ENCODE data around the gene PLPPR4.

The PLPPR4 gene

DNA sequence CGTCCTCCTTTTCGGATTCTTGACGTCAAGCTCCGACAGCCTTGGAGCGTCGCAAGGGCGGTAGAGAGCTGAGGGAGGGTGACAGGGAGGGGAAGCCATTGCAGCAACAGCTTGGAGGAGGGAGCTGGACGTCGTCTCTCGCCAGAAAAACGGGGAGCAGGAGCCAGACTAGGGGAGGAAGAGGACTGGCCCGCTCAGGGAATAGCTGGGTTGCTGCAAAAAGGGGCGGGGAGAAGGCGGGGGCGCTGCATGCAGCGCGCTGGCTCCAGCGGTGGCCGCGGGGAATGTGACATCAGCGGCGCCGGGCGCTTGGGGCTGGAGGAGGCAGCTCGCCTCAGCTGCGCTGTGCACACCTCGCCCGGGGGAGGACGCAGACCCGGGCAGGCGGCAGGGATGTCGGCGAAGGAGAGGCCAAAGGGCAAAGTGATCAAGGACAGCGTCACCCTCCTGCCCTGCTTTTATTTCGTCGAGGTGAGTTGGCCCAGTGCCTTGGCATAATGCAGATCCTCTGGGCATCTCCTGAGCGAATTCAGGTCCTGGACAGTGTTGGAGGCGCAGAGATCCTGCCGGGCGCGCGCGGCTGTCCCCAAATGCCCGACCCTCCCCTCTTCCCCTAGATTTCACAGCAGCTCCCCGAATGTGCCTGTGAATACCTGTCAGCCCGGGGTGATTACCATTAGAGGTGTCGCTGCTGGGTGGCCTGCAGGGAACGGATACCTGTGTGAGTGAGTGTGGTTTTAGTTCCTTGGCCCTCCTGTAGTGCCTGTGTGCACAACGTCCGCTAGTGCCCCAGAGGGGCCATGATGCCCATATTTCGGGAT lies at the start of gene PLPPR4:
Gene PLPPR4, plus strand, starts transcription at position 292 of the 821 bp plus-strand sequence. Its CDS starts 102 bp downstream, at position 394.
- no peaks in the 10 kb centered on the region for H3K4me1 ChIP-seq (ENCODE audit: control insufficient read depth, insufficient read depth, low read length)
- no peak within 1 kb of the TSS for H3K27ac ChIP-seq (ENCODE audit: low read depth, low read length)
- no peaks in the 10 kb centered on the region for H3K36me3 ChIP-seq (ENCODE audit: control insufficient read depth, insufficient read depth, low read length)
- peak within 1 kb of the TSS; percentile 74 for H3K4me3 ChIP-seq (ENCODE audit: low read depth, low read length)
- H3K27me3 ChIP-seq (ENCODE audit: control insufficient read depth, insufficient read depth, low read length): peaks cover 40% of the 10 kb centered on the region
- no peaks in the 10 kb centered on the region for H3K9me3 ChIP-seq (ENCODE audit: control insufficient read depth, insufficient read depth, low read depth, low read length)
- H3K9ac ChIP-seq (ENCODE audit: low read length): peak within 1 kb of the TSS; percentile 3

- H3K27me3 ChIP-seq (ENCODE audit: control insufficient read depth, insufficient read depth, low read length): peaks cover 14% of the 10 kb centered on the region
- peaks cover 5% of the 10 kb centered on the region; the same call in 1 of the 2 replicates for H3K9me3 ChIP-seq (ENCODE audit: control insufficient read depth, insufficient read depth, low read depth, low read length)
- no peak overlapping the region for H3K4me3 ChIP-seq (ENCODE audit: low read depth, low read length)
- H3K36me3 ChIP-seq (ENCODE audit: control insufficient read depth, insufficient read depth, low read length): no peaks in the 10 kb centered on the region
- no peak overlapping the region for H3K9ac ChIP-seq (ENCODE audit: low read length)
- peaks cover 10% of the 10 kb centered on the region; the same call in 1 of the 2 replicates for H3K4me1 ChIP-seq (ENCODE audit: control insufficient read depth, insufficient read depth, low read length)
- H3K27ac ChIP-seq (ENCODE audit: low read depth, low read length): no peak overlapping the region
Measured at GRCh38 chr1:99216956-99217355, 47.3 kb upstream of the PLPPR4 start.

GRCh38 chr1:99217599-99217998 lies 46.7 kb upstream of the PLPPR4 start:
- no peak overlapping the region for H3K9ac ChIP-seq (ENCODE audit: low read length)
- H3K4me3 ChIP-seq (ENCODE audit: low read depth, low read length): no peak overlapping the region
- peaks cover 5% of the 10 kb centered on the region; the same call in 1 of the 2 replicates for H3K9me3 ChIP-seq (ENCODE audit: control insufficient read depth, insufficient read depth, low read depth, low read length)
- peaks cover 10% of the 10 kb centered on the region; the same call in 1 of the 2 replicates for H3K4me1 ChIP-seq (ENCODE audit: control insufficient read depth, insufficient read depth, low read length)
- no peak overlapping the region for H3K27ac ChIP-seq (ENCODE audit: low read depth, low read length)
- H3K27me3 ChIP-seq (ENCODE audit: control insufficient read depth, insufficient read depth, low read length): peaks cover 14% of the 10 kb centered on the region
- no peaks in the 10 kb centered on the region for H3K36me3 ChIP-seq (ENCODE audit: control insufficient read depth, insufficient read depth, low read length)

- no peak overlapping the region for H3K9ac ChIP-seq (ENCODE audit: low read length)
- H3K27me3 ChIP-seq (ENCODE audit: control insufficient read depth, insufficient read depth, low read length): peaks cover 14% of the 10 kb centered on the region
- no peak overlapping the region for H3K27ac ChIP-seq (ENCODE audit: low read depth, low read length)
- no peak overlapping the region for H3K4me3 ChIP-seq (ENCODE audit: low read depth, low read length)
- peaks cover 5% of the 10 kb centered on the region; the same call in 1 of the 2 replicates for H3K9me3 ChIP-seq (ENCODE audit: control insufficient read depth, insufficient read depth, low read depth, low read length)
- no peaks in the 10 kb centered on the region for H3K36me3 ChIP-seq (ENCODE audit: control insufficient read depth, insufficient read depth, low read length)
- H3K4me1 ChIP-seq (ENCODE audit: control insufficient read depth, insufficient read depth, low read length): peaks cover 10% of the 10 kb centered on the region; the same call in 1 of the 2 replicates
Measured at GRCh38 chr1:99218572-99218971, 45.7 kb upstream of the PLPPR4 start.

DNA sequence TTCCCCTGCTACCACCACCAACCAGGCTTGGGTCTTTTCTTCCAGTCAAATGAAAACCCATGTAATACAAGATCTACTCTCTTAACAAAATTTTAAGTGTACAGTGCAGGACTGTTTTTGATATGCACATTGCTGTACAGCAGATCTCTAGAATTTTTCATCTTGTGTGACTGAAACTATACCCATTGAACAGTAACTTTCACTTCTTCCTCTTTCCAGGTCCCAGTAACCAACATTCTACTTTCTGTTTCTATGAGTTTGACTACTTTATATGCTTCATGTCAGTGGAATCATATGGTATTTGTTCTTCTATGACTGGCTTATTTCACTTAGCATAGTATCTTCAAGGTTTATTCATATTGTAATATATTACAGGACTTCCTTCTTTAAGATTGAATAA lies 45.3 kb upstream of the PLPPR4 start:
- Histone ChIP-seq H3K9ac (ENCODE audit: low read length) (no peak overlapping the region), H3K27ac (ENCODE audit: low read depth, low read length) (no peak overlapping the region), H3K4me1 (ENCODE audit: control insufficient read depth, insufficient read depth, low read length) (peaks cover 10% of the 10 kb centered on the region; the same call in 1 of the 2 replicates), H3K9me3 (ENCODE audit: control insufficient read depth, insufficient read depth, low read depth, low read length) (peaks cover 5% of the 10 kb centered on the region; the same call in 1 of the 2 replicates), H3K36me3 (ENCODE audit: control insufficient read depth, insufficient read depth, low read length) (no peaks in the 10 kb centered on the region), H3K4me3 (ENCODE audit: low read depth, low read length) (no peak overlapping the region), H3K27me3 (ENCODE audit: control insufficient read depth, insufficient read depth, low read length) (peaks cover 14% of the 10 kb centered on the region)

DNA sequence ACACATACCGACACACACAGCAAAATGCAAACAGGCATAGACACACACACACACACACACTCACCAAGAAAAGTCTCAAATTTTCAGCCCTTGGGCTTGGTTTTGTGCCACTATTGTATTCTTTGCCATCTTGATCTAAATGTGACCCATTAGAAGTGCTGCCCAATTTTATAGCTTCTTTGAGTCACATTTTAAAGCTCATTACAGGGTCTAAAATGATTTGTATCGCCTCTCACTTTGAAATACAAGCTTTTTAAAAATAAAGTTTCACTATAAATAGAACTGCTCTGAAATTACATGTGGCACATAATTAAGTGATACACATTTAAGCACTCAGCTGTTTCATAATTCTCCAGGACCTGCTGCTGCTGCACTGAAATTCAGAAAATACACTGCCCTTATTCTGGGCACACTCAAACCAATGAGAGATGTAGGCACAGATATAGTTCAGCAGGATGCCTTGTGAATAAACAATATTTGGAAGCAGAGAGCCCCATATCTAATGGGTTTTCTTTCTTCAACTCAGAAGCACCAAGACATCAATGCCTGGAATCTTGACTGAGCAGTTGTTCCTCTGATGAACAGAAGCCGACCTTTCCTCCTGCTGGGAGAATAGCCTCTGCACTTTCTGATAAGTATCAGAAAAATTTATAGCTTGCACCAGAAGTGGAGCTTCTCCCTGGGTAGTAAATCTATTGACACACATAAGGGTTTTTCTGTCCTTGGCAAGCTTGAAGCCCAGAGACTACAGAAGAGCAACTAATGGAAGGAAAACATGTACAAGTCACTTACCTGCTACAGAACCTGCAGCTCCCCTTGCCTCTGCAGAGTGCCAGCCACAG lies 37.0 kb upstream of the PLPPR4 start:
- Histone ChIP-seq H3K9me3 (ENCODE audit: control insufficient read depth, insufficient read depth, low read depth, low read length) (no peaks in the 10 kb centered on the region), H3K9ac (ENCODE audit: low read length) (no peak overlapping the region), H3K4me3 (ENCODE audit: low read depth, low read length) (no peak overlapping the region), H3K4me1 (ENCODE audit: control insufficient read depth, insufficient read depth, low read length) (no peaks in the 10 kb centered on the region), H3K27ac (ENCODE audit: low read depth, low read length) (no peak overlapping the region), H3K27me3 (ENCODE audit: control insufficient read depth, insufficient read depth, low read length) (no peaks in the 10 kb centered on the region), H3K36me3 (ENCODE audit: control insufficient read depth, insufficient read depth, low read length) (no peaks in the 10 kb centered on the region)

DNA sequence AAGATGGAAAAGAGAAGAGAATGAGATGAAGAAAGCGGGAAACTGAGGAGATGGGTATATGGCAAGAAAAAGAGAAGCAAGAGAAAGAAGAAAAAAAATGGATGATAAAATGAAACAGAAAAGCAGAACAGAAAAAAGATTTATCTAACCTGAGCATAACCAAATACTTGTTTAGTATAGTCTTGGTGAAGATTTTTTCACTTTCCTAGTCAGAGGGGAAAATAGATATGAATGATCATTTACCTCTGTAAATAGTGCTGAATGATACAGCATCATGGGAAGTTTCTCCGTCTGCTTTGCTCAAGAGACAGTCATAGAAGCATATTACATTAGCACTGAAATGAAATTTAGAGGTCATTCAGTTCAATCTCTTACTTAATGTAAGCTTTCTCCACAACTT lies 36.1 kb upstream of the PLPPR4 start:
- no peak overlapping the region for H3K27ac ChIP-seq (ENCODE audit: low read depth, low read length)
- no peaks in the 10 kb centered on the region for H3K27me3 ChIP-seq (ENCODE audit: control insufficient read depth, insufficient read depth, low read length)
- no peaks in the 10 kb centered on the region for H3K9me3 ChIP-seq (ENCODE audit: control insufficient read depth, insufficient read depth, low read depth, low read length)
- H3K4me3 ChIP-seq (ENCODE audit: low read depth, low read length): no peak overlapping the region
- H3K9ac ChIP-seq (ENCODE audit: low read length): no peak overlapping the region
- no peaks in the 10 kb centered on the region for H3K4me1 ChIP-seq (ENCODE audit: control insufficient read depth, insufficient read depth, low read length)
- no peaks in the 10 kb centered on the region for H3K36me3 ChIP-seq (ENCODE audit: control insufficient read depth, insufficient read depth, low read length)

DNA sequence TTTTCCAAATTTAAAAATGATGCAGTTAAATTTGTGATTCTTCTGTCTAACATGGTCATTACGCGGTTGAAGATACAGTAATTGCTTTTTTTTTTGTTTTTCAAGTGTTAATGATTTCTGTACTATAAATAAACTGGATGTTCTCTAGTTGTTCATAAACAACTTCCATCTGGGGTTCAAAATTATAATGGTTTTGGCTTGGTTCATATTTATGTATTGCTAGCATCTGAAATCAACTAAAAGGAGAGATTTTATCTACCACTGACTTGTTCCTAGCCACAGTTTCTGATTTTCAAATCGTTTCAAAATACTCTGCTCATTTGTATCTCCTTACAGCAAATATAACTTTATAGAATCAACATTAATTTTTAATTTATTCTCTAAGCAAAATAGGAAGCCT lies 35.2 kb upstream of the PLPPR4 start:
- no peaks in the 10 kb centered on the region for H3K9me3 ChIP-seq (ENCODE audit: control insufficient read depth, insufficient read depth, low read depth, low read length)
- H3K27me3 ChIP-seq (ENCODE audit: control insufficient read depth, insufficient read depth, low read length): no peaks in the 10 kb centered on the region
- H3K9ac ChIP-seq (ENCODE audit: low read length): no peak overlapping the region
- no peaks in the 10 kb centered on the region for H3K4me1 ChIP-seq (ENCODE audit: control insufficient read depth, insufficient read depth, low read length)
- no peak overlapping the region for H3K4me3 ChIP-seq (ENCODE audit: low read depth, low read length)
- H3K27ac ChIP-seq (ENCODE audit: low read depth, low read length): no peak overlapping the region
- no peaks in the 10 kb centered on the region for H3K36me3 ChIP-seq (ENCODE audit: control insufficient read depth, insufficient read depth, low read length)

DNA sequence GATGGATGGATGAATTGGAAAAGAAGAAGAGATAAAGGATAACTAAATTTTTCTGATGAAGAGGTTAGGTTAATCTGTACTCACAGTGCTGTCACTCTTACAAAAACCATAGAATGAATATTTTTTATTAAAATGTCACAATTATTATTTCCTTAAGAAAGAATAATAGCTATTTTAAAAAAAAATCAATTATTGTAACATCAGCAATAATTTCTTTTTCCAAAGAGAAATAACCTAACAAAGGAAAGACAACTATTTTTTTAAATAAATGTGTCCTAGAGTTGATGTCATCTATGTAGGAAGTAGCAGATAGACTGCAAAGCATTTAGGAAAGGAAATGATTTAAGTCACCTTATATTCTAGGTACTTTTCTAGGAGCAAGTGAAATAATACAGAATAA lies 33.6 kb upstream of the PLPPR4 start:
- H3K27me3 ChIP-seq (ENCODE audit: control insufficient read depth, insufficient read depth, low read length): no peaks in the 10 kb centered on the region
- H3K36me3 ChIP-seq (ENCODE audit: control insufficient read depth, insufficient read depth, low read length): no peaks in the 10 kb centered on the region
- H3K4me3 ChIP-seq (ENCODE audit: low read depth, low read length): no peak overlapping the region
- H3K27ac ChIP-seq (ENCODE audit: low read depth, low read length): no peak overlapping the region
- H3K9me3 ChIP-seq (ENCODE audit: control insufficient read depth, insufficient read depth, low read depth, low read length): no peaks in the 10 kb centered on the region
- no peak overlapping the region for H3K9ac ChIP-seq (ENCODE audit: low read length)
- H3K4me1 ChIP-seq (ENCODE audit: control insufficient read depth, insufficient read depth, low read length): no peaks in the 10 kb centered on the region

- Histone ChIP-seq H3K27me3 (ENCODE audit: control insufficient read depth, insufficient read depth, low read length) (no peaks in the 10 kb centered on the region), H3K4me1 (ENCODE audit: control insufficient read depth, insufficient read depth, low read length) (no peaks in the 10 kb centered on the region), H3K9me3 (ENCODE audit: control insufficient read depth, insufficient read depth, low read depth, low read length) (no peaks in the 10 kb centered on the region), H3K4me3 (ENCODE audit: low read depth, low read length) (no peak overlapping the region), H3K36me3 (ENCODE audit: control insufficient read depth, insufficient read depth, low read length) (no peaks in the 10 kb centered on the region), H3K9ac (ENCODE audit: low read length) (no peak overlapping the region), H3K27ac (ENCODE audit: low read depth, low read length) (no peak overlapping the region)
Measured at GRCh38 chr1:99232172-99232571, 32.1 kb upstream of the PLPPR4 start.

DNA sequence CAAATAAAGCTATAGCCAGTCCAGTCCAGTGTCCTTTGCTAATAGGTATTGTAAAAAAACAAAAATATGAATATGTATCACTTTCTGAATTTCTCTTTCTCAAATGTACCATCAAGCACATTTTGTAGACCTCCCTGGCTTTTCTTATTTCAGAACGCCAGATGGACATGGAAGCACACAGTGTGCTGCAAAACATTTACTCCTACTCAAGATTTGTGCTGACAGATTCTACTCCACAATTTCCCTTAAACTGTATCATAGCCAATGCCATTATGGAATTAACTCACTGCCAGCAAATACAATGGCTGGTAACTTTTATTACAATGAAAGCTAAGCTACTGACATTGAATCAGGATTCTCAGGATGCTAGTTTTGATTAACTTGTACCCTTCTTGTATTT lies 30.8 kb upstream of the PLPPR4 start:
- H3K9me3 ChIP-seq (ENCODE audit: control insufficient read depth, insufficient read depth, low read depth, low read length): no peaks in the 10 kb centered on the region
- no peak overlapping the region for H3K27ac ChIP-seq (ENCODE audit: low read depth, low read length)
- H3K27me3 ChIP-seq (ENCODE audit: control insufficient read depth, insufficient read depth, low read length): no peaks in the 10 kb centered on the region
- no peaks in the 10 kb centered on the region for H3K4me1 ChIP-seq (ENCODE audit: control insufficient read depth, insufficient read depth, low read length)
- no peak overlapping the region for H3K9ac ChIP-seq (ENCODE audit: low read length)
- no peak overlapping the region for H3K4me3 ChIP-seq (ENCODE audit: low read depth, low read length)
- H3K36me3 ChIP-seq (ENCODE audit: control insufficient read depth, insufficient read depth, low read length): no peaks in the 10 kb centered on the region
